ENCODE measurements around the gene CNBP. TPM values are rescaled to one million over a fixed set of nuclear protein-coding genes. Genes with fewer than 3 reads are reported as not detected.

Gene CNBP
- total and polyA plus RNA-seq, 10 of the 15 experiments (the other 5 are each of a cell fraction or from before 2014, with no cell fraction given), result 300 to 719 (median 439) TPM

GRCh38 chr3:129161860-129162271 lies 21.8 kb downstream of the CNBP start (continued):
- TF ChIP-seq ZBTB11 (CRISPR knock-in tag; IDR thresholded peaks at IDR 0.05), result no peak
- no peak for TF ChIP-seq IRF4 (IDR thresholded peaks at IDR 0.05; ENCODE audit: low read depth, low read length)
- no peak for TF ChIP-seq RB1 (IDR thresholded peaks at IDR 0.05; ENCODE audit: borderline replicate concordance)
- no peak for TF ChIP-seq RCOR1 (conservative IDR thresholded peaks at IDR 0.05; ENCODE audit: low read depth, low read length)
- TF ChIP-seq ATF3 (IDR thresholded peaks at IDR 0.05; ENCODE audit: borderline replicate concordance, extremely low read depth, low read depth, low read length), result no peak
- TF ChIP-seq FOXM1 (IDR thresholded peaks at IDR 0.05; ENCODE audit: low read depth, low read length), result 0 out of 2 replicates have a peak, but pooled peaks have one; percentile 3

All from GM12878 (cell line).